Stimulated activated CD8-positive, alpha-beta memory T cell treated with anti-CD3 and anti-CD28 coated beads, Interleukin-15, amount 100 ng/mL, for 24 hours (primary cell): Measurements from ENCODE around the gene NVL.

Source experiments
- DNase-seq: peaks from one replicate; pipeline ENCODE4 v3.0.0-alpha.2; 2020; ENCODE audit warnings: low read depth

NVL gene

GRCh38 chr1:224287714-224288113, 42.3 kb downstream of the NVL start:
- DNase-seq = no peak

GRCh38 chr1:224282140-224282539, 47.8 kb downstream of the NVL start:
- DNase-seq = no peak

GRCh38 chr1:224276771-224277487, 53.0 kb downstream of the NVL start:
- no peak for DNase-seq

- no peak for DNase-seq
Measured at GRCh38 chr1:224274970-224275626, 54.9 kb downstream of the NVL start.

GRCh38 chr1:224273641-224274040, 56.3 kb downstream of the NVL start:
- DNase-seq = no peak

- no peak for DNase-seq
Measured at GRCh38 chr1:224271106-224271505, 58.9 kb downstream of the NVL start.

GRCh38 chr1:224267925-224268324, 62.0 kb downstream of the NVL start:
- DNase-seq = no peak

GRCh38 chr1:224266915-224267856, 62.8 kb downstream of the NVL start:
- no peak for DNase-seq

- no peak for DNase-seq
Measured at GRCh38 chr1:224266105-224266914, 63.7 kb downstream of the NVL start.

GRCh38 chr1:224264321-224264720, 65.7 kb downstream of the NVL start:
- DNase-seq = no peak

- no peak for DNase-seq
Measured at GRCh38 chr1:224262373-224263054, 67.5 kb downstream of the NVL start.

- no peak for DNase-seq
Measured at GRCh38 chr1:224259986-224260385, 70.0 kb downstream of the NVL start.

- DNase-seq = no peak
Measured at GRCh38 chr1:224258351-224258750, 71.6 kb downstream of the NVL start.

- no peak for DNase-seq
Measured at GRCh38 chr1:224256640-224257039, 73.3 kb downstream of the NVL start.

- DNase-seq = no peak
Measured at GRCh38 chr1:224253721-224254120, 76.3 kb downstream of the NVL start.

- DNase-seq = no peak
Measured at GRCh38 chr1:224252479-224252878, 77.5 kb downstream of the NVL start.

GRCh38 chr1:224251741-224252146, 78.2 kb downstream of the NVL start:
- no peak for DNase-seq

GRCh38 chr1:224245188-224245587, 84.8 kb downstream of the NVL start:
- no peak for DNase-seq

- no peak for DNase-seq
Measured at GRCh38 chr1:224238756-224239155, 91.2 kb downstream of the NVL start.

- no peak for DNase-seq
Measured at GRCh38 chr1:224238212-224238611, 91.8 kb downstream of the NVL start.
